GM13977 (cell line): Measurements from ENCODE around the gene NR1I3.

ENCODE experiments used
- DNase-seq: peaks from one replicate; pipeline ENCODE4 v3.0.0; 2012; ENCODE audit warnings: low spot score
- CTCF ChIP-seq: IDR thresholded peaks from 2 replicates; pipeline ENCODE4 v1.5.1; 2012; ENCODE audit warnings: mild to moderate bottlenecking, control low read depth; ENCODE audit not compliant: insufficient read depth; ENCODE audit errors: extremely low read depth, missing control alignments
- in situ Hi-C: fragments of 300-500 bp; cut with MboI; formaldehyde crosslinking; loops from one replicate; pipeline ENCODE4 v1.12.0; 2022; ENCODE audit warnings: low sequenced_read_pairs, low pct_unique_long_range_greater_than_20kb, mixed read lengths, inconsistent platforms; ENCODE audit not compliant: unreplicated experiment

NR1I3 gene

GRCh38 chr1:161179698-161180097 is 58.3 kb downstream of the NR1I3 start:
- TF ChIP-seq CTCF = no peak
- no peak for DNase-seq
- in situ Hi-C loops = loop anchor here (25.0 kb wide), 1 partner anchor 533 kb away; the partner anchor contains the start of genes FCRLA and FCRLB
